GM23338 (cell line): ENCODE results near the gene CIAO3. TPM values are rescaled to one million over a fixed set of nuclear protein-coding genes. Genes with fewer than 3 reads are reported as not detected.

Source experiments
- ATAC-seq: fragments of 200-7000 bp; cut with Tn5 transposase; 3 replicates; pipeline ENCODE4 v1.9.1; 2020
- DNase-seq: peaks from one replicate; pipeline ENCODE4 v3.0.0-alpha.2; 2015; ENCODE audit warnings: low spot score
- H2AFZ ChIP-seq: fragments of 200-600 bp; sonication (generic); 2 replicates; pipeline ENCODE4 v1.8.0; 2016; ENCODE audit warnings: antibody characterized with exemption, mild to moderate bottlenecking, moderate library complexity
- H3F3A ChIP-seq: fragments of 200-600 bp; sonication (generic); replicated peaks from 2 replicates; pipeline ENCODE4 v1.8.0; 2017; ENCODE audit warnings: antibody characterized with exemption, mixed run types, low read depth
- H3K27ac ChIP-seq: fragments of 200-600 bp; sonication (generic); 2 replicates; pipeline ENCODE4 v1.6.1; 2016; ENCODE audit warnings: low read depth
- H3K27me3 ChIP-seq: fragments of 200-600 bp; sonication (generic); 2 replicates; pipeline ENCODE4 v1.8.0; 2016; ENCODE audit warnings: mild to moderate bottlenecking, mixed run types, moderate library complexity; ENCODE audit not compliant: insufficient read depth
- H3K36me3 ChIP-seq: fragments of 200-600 bp; sonication (generic); 2 replicates; pipeline ENCODE4 v1.8.0; 2016; ENCODE audit warnings: mild to moderate bottlenecking; ENCODE audit not compliant: insufficient read depth
- H3K4me1 ChIP-seq: fragments of 200-600 bp; sonication (generic); 2 replicates; pipeline ENCODE4 v1.8.0; 2016; ENCODE audit warnings: mild to moderate bottlenecking, moderate library complexity; ENCODE audit not compliant: insufficient read depth
- H3K4me2 ChIP-seq: fragments of 200-600 bp; sonication (generic); 2 replicates; pipeline ENCODE4 v1.7.1; 2017; ENCODE audit warnings: mixed run types
- H3K4me3 ChIP-seq: fragments of 200-600 bp; sonication (generic); 2 replicates; pipeline ENCODE4 v1.6.1; 2016; ENCODE audit warnings: mixed run types
- H3K79me2 ChIP-seq: fragments of 200-600 bp; sonication (generic); replicated peaks from 2 replicates; pipeline ENCODE4 v1.8.0; 2017; ENCODE audit warnings: mild to moderate bottlenecking; ENCODE audit not compliant: insufficient read depth
- H3K9me2 ChIP-seq: fragments of 200-600 bp; sonication (generic); 2 replicates; pipeline ENCODE4 v1.8.0; 2017; ENCODE audit not compliant: insufficient read depth
- H4K20me1 ChIP-seq: fragments of 200-600 bp; sonication (generic); replicated peaks from 2 replicates; pipeline ENCODE4 v1.8.0; 2017; ENCODE audit warnings: mild to moderate bottlenecking; ENCODE audit not compliant: insufficient read depth
- H3K27ac Mint-ChIP-seq: 2 replicates; pipeline ENCODE4 v1.8.0; 2020; ENCODE audit warnings: inconsistent platforms, mild to moderate bottlenecking, moderate library complexity, mixed read lengths
- H3K27me3 Mint-ChIP-seq: 3 replicates; pipeline ENCODE4 v1.8.0; 2022; ENCODE audit warnings: low read depth, mild to moderate bottlenecking, moderate library complexity, mixed read lengths, inconsistent platforms; ENCODE audit not compliant: insufficient read depth, poor library complexity
- H3K36me3 Mint-ChIP-seq: 3 replicates; pipeline ENCODE4 v1.8.0; 2021; ENCODE audit warnings: low read depth, mild to moderate bottlenecking, inconsistent platforms, moderate library complexity, mixed read lengths
- H3K4me1 Mint-ChIP-seq: 3 replicates; pipeline ENCODE4 v1.8.0; 2020; ENCODE audit warnings: mild to moderate bottlenecking, inconsistent platforms, mixed read lengths
- H3K4me3 Mint-ChIP-seq: 3 replicates; pipeline ENCODE4 v1.8.0; 2021; ENCODE audit warnings: moderate library complexity, mild to moderate bottlenecking, inconsistent platforms, mixed read lengths
- H3K9me3 Mint-ChIP-seq: 3 replicates; pipeline ENCODE4 v1.8.0; 2020; ENCODE audit warnings: moderate library complexity, mild to moderate bottlenecking, inconsistent platforms, mixed read lengths
- CREB1 ChIP-seq: fragments of 250-450 bp; sonication (Bioruptor Pico); IDR thresholded peaks from 2 replicates; pipeline ENCODE4 v1.5.0; 2020; ENCODE audit warnings: low read depth, mild to moderate bottlenecking, moderate library complexity
- EZH2 ChIP-seq: fragments of 200-600 bp; sonication (generic); IDR thresholded peaks from one replicate; pipeline ENCODE4 v1.8.0; 2017; ENCODE audit warnings: antibody characterized with exemption, mild to moderate bottlenecking, low read depth; ENCODE audit not compliant: unreplicated experiment
- EZH2phosphoT487 ChIP-seq: fragments of 200-600 bp; sonication (generic); IDR thresholded peaks from one replicate; pipeline ENCODE4 v1.8.1; 2018; ENCODE audit warnings: antibody characterized with exemption; ENCODE audit not compliant: unreplicated experiment
- JUNB ChIP-seq: IDR thresholded peaks from one replicate; pipeline ENCODE4 v1.6.1; 2016; ENCODE audit warnings: antibody characterized with exemption; ENCODE audit not compliant: unreplicated experiment
- POLR2AphosphoS5 ChIP-seq: IDR thresholded peaks from 2 replicates; pipeline ENCODE4 v1.6.1; 2016; ENCODE audit warnings: antibody characterized with exemption, low read depth
- REST ChIP-seq: IDR thresholded peaks from one replicate; pipeline ENCODE4 v1.6.1; 2018; ENCODE audit warnings: antibody characterized with exemption; ENCODE audit not compliant: unreplicated experiment
- ZNF114 ChIP-seq: fragments of 250-450 bp; sonication (Bioruptor Pico); IDR thresholded peaks from 2 replicates; pipeline ENCODE4 v1.5.0; 2020; ENCODE audit warnings: mild to moderate bottlenecking, moderate library complexity
- ZNF331 ChIP-seq: fragments of 250-450 bp; sonication (Bioruptor Pico); IDR thresholded peaks from 2 replicates; pipeline ENCODE4 v1.5.0; 2020; ENCODE audit warnings: low read depth, mild to moderate bottlenecking, moderate library complexity
- polyA plus RNA-seq: library from polyadenylated mRNA; unstranded; fragments of >200 nt; fragmentation: Nextera tagmentation; extraction: Ambion mirVana; gene quantifications from 2 replicates; pipeline ENCODE4 v1.2.1, GENCODE V29; 2016
- total RNA-seq: library from RNA; depleted of rRNA; stranded (reverse); fragments of >200 nt; shearing (Covaris generic); gene quantifications from 2 replicates; pipeline ENCODE4 v1.2.3, GENCODE V29; 2014
- TF ChIP-seq, protein P1 (sequence below): IDR thresholded peaks from 2 replicates; pipeline ENCODE4 v1.6.1; 2016; ENCODE audit warnings: antibody characterized with exemption
- TF ChIP-seq, protein P2 (sequence below): fragments of 250-450 bp; sonication (Bioruptor Pico); IDR thresholded peaks from 2 replicates; pipeline ENCODE4 v1.5.0; 2020; ENCODE audit warnings: mild to moderate bottlenecking, moderate library complexity

The CIAO3 gene
- total and polyA plus RNA-seq, 2 experiments from 2014 or later: 13.0 to 42.3 TPM

- Histone ChIP-seq H3K36me3 (no peaks in the 10 kb centered on the region), H3F3A (0 out of 2 replicates have a peak, but pooled peaks cover 5% of the 10 kb centered on the region), H2AFZ (no peak overlapping the region), H3K9me2 (no peaks in the 10 kb centered on the region), H3K4me1 (peaks cover 5% of the 10 kb centered on the region), H3K79me2 (no peaks in the 10 kb centered on the region), H3K4me3 (no peak overlapping the region), H4K20me1 (no peaks in the 10 kb centered on the region), H3K4me2 (no peak overlapping the region), H3K27ac (no peak overlapping the region), H3K27me3 (no peaks in the 10 kb centered on the region)
- H3K36me3 Mint-ChIP-seq: no peaks in the 10 kb centered on the region
- peaks cover 18% of the 10 kb centered on the region for H3K27me3 Mint-ChIP-seq
- peaks cover 21% of the 10 kb centered on the region for H3K4me1 Mint-ChIP-seq
- no peak for TF ChIP-seq JUNB
- ATAC-seq: no peak
- no peaks in the 10 kb centered on the region; the same call in 2 of the 3 replicates for H3K9me3 Mint-ChIP-seq
- no peak overlapping the region for H3K27ac Mint-ChIP-seq
- no peak overlapping the region for H3K4me3 Mint-ChIP-seq
- no peak for DNase-seq
These were observed 7.4 kb upstream of the CIAO3 start for GRCh38 chr16:747978-748746.

DNA sequence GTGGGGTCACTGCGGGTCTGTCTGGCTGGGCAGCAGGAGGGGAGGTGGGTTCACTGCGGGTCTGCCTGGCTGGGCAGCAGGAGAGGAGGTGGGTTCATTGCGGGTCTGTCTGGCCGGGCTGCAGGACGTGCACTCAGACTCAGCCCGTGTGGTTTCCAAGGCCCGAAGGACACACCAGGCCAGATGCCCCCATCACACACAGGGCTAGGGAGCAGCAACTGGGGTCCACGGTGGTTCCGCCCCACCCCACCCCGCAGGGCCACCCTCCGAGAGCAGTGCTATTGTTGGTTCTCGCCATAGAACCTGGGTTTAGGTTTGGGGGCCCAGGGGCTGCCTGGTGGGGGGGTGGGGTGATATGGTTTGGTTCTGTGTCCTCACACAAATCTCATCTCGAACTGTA, 5.8 kb upstream of the CIAO3 start:
- no peaks in the 10 kb centered on the region for H3K36me3 ChIP-seq
- H3K27me3 ChIP-seq: no peaks in the 10 kb centered on the region
- no peak overlapping the region for H3K4me3 ChIP-seq
- no peaks in the 10 kb centered on the region for H4K20me1 ChIP-seq
- DNase-seq (no peak), ATAC-seq (no peak)
- H3K27me3 Mint-ChIP-seq: peaks cover 13% of the 10 kb centered on the region
- no peak overlapping the region for H3K27ac Mint-ChIP-seq
- peaks cover 10% of the 10 kb centered on the region for H3K4me1 Mint-ChIP-seq
- no peaks in the 10 kb centered on the region for H3K4me1 ChIP-seq
- H3K27ac ChIP-seq: no peak overlapping the region
- H3K4me3 Mint-ChIP-seq: no peak overlapping the region
- 0 out of 2 replicates have a peak, but pooled peaks cover 5% of the 10 kb centered on the region for H3F3A ChIP-seq
- no peaks in the 10 kb centered on the region for H3K9me2 ChIP-seq
- H3K79me2 ChIP-seq: no peaks in the 10 kb centered on the region
- H2AFZ ChIP-seq: no peak overlapping the region
- H3K9me3 Mint-ChIP-seq: no peaks in the 10 kb centered on the region; the same call in 2 of the 3 replicates
- no peak overlapping the region for H3K4me2 ChIP-seq
- H3K36me3 Mint-ChIP-seq: no peaks in the 10 kb centered on the region
- TF ChIP-seq POLR2AphosphoS5 (no peak), JUNB (no peak), ZNF114 (CRISPR knock-in tag) (no peak), REST (no peak), ZNF331 (CRISPR knock-in tag) (no peak), CREB1 (CRISPR knock-in tag) (no peak), EZH2phosphoT487 (no peak), EZH2 (no peak)
- TF ChIP-seq, protein P1, sequence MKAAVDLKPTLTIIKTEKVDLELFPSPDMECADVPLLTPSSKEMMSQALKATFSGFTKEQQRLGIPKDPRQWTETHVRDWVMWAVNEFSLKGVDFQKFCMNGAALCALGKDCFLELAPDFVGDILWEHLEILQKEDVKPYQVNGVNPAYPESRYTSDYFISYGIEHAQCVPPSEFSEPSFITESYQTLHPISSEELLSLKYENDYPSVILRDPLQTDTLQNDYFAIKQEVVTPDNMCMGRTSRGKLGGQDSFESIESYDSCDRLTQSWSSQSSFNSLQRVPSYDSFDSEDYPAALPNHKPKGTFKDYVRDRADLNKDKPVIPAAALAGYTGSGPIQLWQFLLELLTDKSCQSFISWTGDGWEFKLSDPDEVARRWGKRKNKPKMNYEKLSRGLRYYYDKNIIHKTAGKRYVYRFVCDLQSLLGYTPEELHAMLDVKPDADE: no peak
- TF ChIP-seq, protein P2, sequence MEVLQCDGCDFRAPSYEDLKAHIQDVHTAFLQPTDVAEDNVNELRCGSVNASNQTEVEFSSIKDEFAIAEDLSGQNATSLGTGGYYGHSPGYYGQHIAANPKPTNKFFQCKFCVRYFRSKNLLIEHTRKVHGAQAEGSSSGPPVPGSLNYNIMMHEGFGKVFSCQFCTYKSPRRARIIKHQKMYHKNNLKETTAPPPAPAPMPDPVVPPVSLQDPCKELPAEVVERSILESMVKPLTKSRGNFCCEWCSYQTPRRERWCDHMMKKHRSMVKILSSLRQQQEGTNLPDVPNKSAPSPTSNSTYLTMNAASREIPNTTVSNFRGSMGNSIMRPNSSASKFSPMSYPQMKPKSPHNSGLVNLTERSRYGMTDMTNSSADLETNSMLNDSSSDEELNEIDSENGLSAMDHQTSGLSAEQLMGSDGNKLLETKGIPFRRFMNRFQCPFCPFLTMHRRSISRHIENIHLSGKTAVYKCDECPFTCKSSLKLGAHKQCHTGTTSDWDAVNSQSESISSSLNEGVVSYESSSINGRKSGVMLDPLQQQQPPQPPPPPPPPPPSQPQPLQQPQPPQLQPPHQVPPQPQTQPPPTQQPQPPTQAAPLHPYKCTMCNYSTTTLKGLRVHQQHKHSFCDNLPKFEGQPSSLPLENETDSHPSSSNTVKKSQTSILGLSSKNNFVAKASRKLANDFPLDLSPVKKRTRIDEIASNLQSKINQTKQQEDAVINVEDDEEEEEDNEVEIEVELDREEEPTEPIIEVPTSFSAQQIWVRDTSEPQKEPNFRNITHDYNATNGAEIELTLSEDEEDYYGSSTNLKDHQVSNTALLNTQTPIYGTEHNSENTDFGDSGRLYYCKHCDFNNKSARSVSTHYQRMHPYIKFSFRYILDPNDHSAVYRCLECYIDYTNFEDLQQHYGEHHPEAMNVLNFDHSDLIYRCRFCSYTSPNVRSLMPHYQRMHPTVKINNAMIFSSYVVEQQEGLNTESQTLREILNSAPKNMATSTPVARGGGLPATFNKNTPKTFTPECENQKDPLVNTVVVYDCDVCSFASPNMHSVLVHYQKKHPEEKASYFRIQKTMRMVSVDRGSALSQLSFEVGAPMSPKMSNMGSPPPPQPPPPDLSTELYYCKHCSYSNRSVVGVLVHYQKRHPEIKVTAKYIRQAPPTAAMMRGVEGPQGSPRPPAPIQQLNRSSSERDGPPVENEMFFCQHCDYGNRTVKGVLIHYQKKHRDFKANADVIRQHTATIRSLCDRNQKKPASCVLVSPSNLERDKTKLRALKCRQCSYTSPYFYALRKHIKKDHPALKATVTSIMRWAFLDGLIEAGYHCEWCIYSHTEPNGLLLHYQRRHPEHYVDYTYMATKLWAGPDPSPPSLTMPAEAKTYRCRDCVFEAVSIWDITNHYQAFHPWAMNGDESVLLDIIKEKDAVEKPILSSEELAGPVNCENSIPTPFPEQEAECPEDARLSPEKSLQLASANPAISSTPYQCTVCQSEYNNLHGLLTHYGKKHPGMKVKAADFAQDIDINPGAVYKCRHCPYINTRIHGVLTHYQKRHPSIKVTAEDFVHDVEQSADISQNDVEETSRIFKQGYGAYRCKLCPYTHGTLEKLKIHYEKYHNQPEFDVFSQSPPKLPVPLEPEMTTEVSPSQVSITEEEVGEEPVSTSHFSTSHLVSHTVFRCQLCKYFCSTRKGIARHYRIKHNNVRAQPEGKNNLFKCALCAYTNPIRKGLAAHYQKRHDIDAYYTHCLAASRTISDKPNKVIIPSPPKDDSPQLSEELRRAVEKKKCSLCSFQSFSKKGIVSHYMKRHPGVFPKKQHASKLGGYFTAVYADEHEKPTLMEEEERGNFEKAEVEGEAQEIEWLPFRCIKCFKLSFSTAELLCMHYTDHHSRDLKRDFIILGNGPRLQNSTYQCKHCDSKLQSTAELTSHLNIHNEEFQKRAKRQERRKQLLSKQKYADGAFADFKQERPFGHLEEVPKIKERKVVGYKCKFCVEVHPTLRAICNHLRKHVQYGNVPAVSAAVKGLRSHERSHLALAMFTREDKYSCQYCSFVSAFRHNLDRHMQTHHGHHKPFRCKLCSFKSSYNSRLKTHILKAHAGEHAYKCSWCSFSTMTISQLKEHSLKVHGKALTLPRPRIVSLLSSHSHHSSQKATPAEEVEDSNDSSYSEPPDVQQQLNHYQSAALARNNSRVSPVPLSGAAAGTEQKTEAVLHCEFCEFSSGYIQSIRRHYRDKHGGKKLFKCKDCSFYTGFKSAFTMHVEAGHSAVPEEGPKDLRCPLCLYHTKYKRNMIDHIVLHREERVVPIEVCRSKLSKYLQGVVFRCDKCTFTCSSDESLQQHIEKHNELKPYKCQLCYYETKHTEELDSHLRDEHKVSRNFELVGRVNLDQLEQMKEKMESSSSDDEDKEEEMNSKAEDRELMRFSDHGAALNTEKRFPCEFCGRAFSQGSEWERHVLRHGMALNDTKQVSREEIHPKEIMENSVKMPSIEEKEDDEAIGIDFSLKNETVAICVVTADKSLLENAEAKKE: no peak
